Measurements from ENCODE around the gene KIF16B.

DNA sequence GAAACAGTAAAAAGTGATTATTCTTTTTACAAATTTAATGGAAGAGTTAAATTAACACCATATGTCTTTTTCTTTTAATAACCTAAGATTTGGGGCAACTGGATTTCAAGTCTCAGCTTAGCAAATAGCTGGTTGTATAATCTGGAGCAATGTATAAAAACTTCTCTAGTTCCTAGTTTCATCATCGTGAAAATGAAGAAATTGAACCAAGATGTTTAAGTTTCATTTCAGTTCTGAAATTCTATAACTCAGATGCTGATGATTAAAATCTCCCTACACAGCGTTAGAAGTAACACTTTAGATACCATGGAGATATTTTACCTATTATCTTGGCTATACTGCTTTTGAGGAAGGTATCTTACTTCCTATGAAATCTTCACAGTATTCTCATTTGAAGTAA, 252.0 kb downstream of the KIF16B start:
- TF ChIP-seq, protein P1, sequence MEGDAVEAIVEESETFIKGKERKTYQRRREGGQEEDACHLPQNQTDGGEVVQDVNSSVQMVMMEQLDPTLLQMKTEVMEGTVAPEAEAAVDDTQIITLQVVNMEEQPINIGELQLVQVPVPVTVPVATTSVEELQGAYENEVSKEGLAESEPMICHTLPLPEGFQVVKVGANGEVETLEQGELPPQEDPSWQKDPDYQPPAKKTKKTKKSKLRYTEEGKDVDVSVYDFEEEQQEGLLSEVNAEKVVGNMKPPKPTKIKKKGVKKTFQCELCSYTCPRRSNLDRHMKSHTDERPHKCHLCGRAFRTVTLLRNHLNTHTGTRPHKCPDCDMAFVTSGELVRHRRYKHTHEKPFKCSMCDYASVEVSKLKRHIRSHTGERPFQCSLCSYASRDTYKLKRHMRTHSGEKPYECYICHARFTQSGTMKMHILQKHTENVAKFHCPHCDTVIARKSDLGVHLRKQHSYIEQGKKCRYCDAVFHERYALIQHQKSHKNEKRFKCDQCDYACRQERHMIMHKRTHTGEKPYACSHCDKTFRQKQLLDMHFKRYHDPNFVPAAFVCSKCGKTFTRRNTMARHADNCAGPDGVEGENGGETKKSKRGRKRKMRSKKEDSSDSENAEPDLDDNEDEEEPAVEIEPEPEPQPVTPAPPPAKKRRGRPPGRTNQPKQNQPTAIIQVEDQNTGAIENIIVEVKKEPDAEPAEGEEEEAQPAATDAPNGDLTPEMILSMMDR (IDR thresholded peaks at IDR 0.05; ENCODE audit: low read depth, low read length, missing input control), result no peak
- TF ChIP-seq, protein P2, sequence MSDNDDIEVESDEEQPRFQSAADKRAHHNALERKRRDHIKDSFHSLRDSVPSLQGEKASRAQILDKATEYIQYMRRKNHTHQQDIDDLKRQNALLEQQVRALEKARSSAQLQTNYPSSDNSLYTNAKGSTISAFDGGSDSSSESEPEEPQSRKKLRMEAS (IDR thresholded peaks at IDR 0.05), result no peak
- no peak for TF ChIP-seq TAF1 (conservative IDR thresholded peaks at IDR 0.05)
- TF ChIP-seq, protein P3, sequence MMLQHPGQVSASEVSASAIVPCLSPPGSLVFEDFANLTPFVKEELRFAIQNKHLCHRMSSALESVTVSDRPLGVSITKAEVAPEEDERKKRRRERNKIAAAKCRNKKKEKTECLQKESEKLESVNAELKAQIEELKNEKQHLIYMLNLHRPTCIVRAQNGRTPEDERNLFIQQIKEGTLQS (IDR thresholded peaks at IDR 0.05), result no peak

Measured in liver (tissue), 3 donors.